Upper lobe of left lung (tissue), 6 donors: ENCODE results near the gene NEK2. TPM values are rescaled to one million over a fixed set of nuclear protein-coding genes. Genes with fewer than 3 reads are reported as not detected.

Experiments used
- ATAC-seq, 2 donors: fragments of 200-7000 bp; cut with Tn5 transposase; one replicate each; pipeline ENCODE4 v1.9.1; 2022; ENCODE audit warnings: mild to moderate bottlenecking in 2 of 2, moderate library complexity in 2 of 2; ENCODE audit not compliant: low FRiP score in 2 of 2
- DNase-seq, 2 donors: peaks; one replicate each; pipeline ENCODE4 v3.0.0-alpha.2; 2019 to 2020
- H3K27ac ChIP-seq, 4 donors: fragments of 200-600 bp; sonication (generic); one replicate each; pipeline ENCODE4 v1.5.1; 2016 to 2019
- H3K27me3 ChIP-seq, 4 donors: fragments of 200-600 bp; sonication (generic); one replicate each; pipeline ENCODE4 v1.5.1; 2017 to 2019
- H3K36me3 ChIP-seq, 4 donors: fragments of 200-600 bp; sonication (generic); one replicate each; pipeline ENCODE4 v1.5.1; 2016 to 2019
- H3K4me1 ChIP-seq, 4 donors: fragments of 200-600 bp; sonication (generic); one replicate each; pipeline ENCODE4 v1.5.1; 2018 to 2019
- H3K4me3 ChIP-seq, 4 donors: fragments of 200-600 bp; sonication (generic); one replicate each; pipeline ENCODE4 v1.5.1; 2017 to 2019; ENCODE audit warnings: mild to moderate bottlenecking in 2 of 4, moderate library complexity in 1 of 4
- H3K9me3 ChIP-seq, 4 donors: fragments of 200-600 bp; sonication (generic); one replicate each; pipeline ENCODE4 v1.5.1; 2018 to 2019
- EP300 ChIP-seq, 4 donors: sonication (generic); formaldehyde crosslinking; IDR thresholded peaks; one replicate each; pipeline ENCODE4 v1.5.1; 2017; ENCODE audit warnings: antibody characterized with exemption in 4 of 4, control low read depth in 2 of 4
- POLR2A ChIP-seq, 4 donors: fragments of 450-650 bp; IDR thresholded peaks; one replicate each; pipeline ENCODE4 v1.5.1; 2016 to 2017; ENCODE audit warnings: antibody characterized with exemption in 4 of 4, mild to moderate bottlenecking in 2 of 4
- POLR2AphosphoS5 ChIP-seq, 2 donors: sonication (generic); formaldehyde crosslinking; IDR thresholded peaks; one replicate each; pipeline ENCODE4 v1.5.1; 2017; ENCODE audit warnings: antibody characterized with exemption in 2 of 2
- WGBS, 2 donors: methylation state at CpG; one replicate each; pipeline ENCODE4 v1.1.5; 2017 to 2018; 5-methylcytosine and 5-hydroxymethylcytosine counted together
- total RNA-seq, 6 donors: library from RNA; depleted of rRNA in 4 of 6; stranded (reverse); fragments of >200 nt in 4 of 6; gene quantifications; one replicate each; pipeline versions ENCODE4 v1.1.0 to v1.2.1, GENCODE V29; 2016 to 2021
- TF ChIP-seq, protein P1 (sequence below), 6 experiments: fragments of 450-650 bp in 4 of 6; fragments of 200-600 bp in 2 of 6; sonication (generic) in 2 of 6; IDR thresholded peaks; one replicate each; pipeline ENCODE4 v1.5.1; 2016 to 2019; ENCODE audit warnings: antibody characterized with exemption in 6 of 6
- donor health status: DM: no; HTN: no; CAD: no; lungs with moderate emphysema.
- donor health status: DM: no; HTN: yes; CAD: no; lungs with severe emphysema.

The NEK2 gene
- total RNA-seq, 6 donors from 2014 or later, result 0.33 to 1.8 (median 1.2) TPM; not detected in 1

DNA sequence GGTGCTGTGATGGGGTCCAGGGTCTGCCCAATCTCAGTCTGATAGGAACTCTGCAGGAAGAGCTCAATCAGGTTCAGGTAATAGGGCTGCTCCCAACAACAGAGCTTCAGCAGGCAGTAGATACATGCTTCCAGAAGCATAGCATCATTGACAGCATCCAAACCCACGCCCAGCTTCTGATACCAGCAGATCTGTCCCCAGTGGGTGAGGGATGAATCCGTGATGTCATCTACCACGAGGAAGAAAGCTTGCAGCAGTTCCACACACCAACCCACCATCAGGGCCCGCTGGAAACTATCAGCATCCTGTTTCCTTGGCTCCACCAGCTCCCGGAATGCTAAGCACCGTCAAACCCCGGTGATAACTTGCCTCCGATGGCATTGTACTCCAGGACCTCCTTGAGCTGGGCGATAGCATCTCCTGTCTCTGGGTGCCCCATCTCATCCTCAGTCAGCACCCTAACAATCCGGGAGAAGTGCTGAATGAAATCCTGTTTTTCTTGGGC, 14.7 kb downstream of the NEK2 start:
- H3K4me3 ChIP-seq, result no peak overlapping the region
- ATAC-seq (no peak), DNase-seq (no peak)
- H3K27me3 ChIP-seq, result no peaks in the 10 kb centered on the region
- 91 to 93% methylated on average over 8 to 10 of the region's 10 CpGs for WGBS, 2 donors
- no peak for TF ChIP-seq EP300 (IDR thresholded peaks at IDR 0.05)
- no peak for TF ChIP-seq POLR2AphosphoS5 (IDR thresholded peaks at IDR 0.05)
- no peaks in the 10 kb centered on the region for H3K4me1 ChIP-seq
- no peak overlapping the region for H3K27ac ChIP-seq
- H3K36me3 ChIP-seq, result no peaks in the 10 kb centered on the region
- no peaks in the 10 kb centered on the region for H3K9me3 ChIP-seq

DNA sequence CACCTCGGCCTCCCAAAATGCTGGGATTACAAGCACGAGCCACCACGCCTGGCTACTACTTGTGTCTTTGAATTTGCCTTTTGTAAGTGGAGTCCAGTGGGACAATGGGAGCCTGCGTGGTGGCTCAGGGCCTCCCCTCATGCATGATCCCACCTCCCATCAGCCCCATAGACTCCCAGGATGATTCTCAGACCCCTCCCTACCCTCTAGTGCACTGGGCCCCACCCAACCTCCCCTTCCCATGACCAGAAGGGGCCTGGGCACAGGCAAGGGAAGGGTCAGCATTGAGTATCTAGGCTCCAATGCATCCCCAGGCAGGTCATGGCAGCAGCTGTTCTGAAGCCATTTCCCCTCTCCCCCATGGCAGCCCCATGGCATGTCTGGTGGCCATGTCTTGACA, 18.7 kb downstream of the NEK2 start:
- Histone ChIP-seq H3K27ac (no peak overlapping the region), H3K4me3 (no peak overlapping the region), H3K36me3 (no peaks in the 10 kb centered on the region), H3K27me3 (no peaks in the 10 kb centered on the region), H3K9me3 (no peaks in the 10 kb centered on the region), H3K4me1 (peaks cover 0 to 7% (median 0%) of the 10 kb centered on the region in 4 donors)
- TF ChIP-seq EP300 (IDR thresholded peaks at IDR 0.05) (no peak), POLR2A (IDR thresholded peaks at IDR 0.05) (no peak), POLR2AphosphoS5 (IDR thresholded peaks at IDR 0.05) (no peak)
- TF ChIP-seq, protein P1, sequence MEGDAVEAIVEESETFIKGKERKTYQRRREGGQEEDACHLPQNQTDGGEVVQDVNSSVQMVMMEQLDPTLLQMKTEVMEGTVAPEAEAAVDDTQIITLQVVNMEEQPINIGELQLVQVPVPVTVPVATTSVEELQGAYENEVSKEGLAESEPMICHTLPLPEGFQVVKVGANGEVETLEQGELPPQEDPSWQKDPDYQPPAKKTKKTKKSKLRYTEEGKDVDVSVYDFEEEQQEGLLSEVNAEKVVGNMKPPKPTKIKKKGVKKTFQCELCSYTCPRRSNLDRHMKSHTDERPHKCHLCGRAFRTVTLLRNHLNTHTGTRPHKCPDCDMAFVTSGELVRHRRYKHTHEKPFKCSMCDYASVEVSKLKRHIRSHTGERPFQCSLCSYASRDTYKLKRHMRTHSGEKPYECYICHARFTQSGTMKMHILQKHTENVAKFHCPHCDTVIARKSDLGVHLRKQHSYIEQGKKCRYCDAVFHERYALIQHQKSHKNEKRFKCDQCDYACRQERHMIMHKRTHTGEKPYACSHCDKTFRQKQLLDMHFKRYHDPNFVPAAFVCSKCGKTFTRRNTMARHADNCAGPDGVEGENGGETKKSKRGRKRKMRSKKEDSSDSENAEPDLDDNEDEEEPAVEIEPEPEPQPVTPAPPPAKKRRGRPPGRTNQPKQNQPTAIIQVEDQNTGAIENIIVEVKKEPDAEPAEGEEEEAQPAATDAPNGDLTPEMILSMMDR (IDR thresholded peaks at IDR 0.05), result no peak
- WGBS, 2 donors, result 94% methylated on average over 3 to 4 of the region's 4 CpGs
- DNase-seq, result no peak
- no peak for ATAC-seq

DNA sequence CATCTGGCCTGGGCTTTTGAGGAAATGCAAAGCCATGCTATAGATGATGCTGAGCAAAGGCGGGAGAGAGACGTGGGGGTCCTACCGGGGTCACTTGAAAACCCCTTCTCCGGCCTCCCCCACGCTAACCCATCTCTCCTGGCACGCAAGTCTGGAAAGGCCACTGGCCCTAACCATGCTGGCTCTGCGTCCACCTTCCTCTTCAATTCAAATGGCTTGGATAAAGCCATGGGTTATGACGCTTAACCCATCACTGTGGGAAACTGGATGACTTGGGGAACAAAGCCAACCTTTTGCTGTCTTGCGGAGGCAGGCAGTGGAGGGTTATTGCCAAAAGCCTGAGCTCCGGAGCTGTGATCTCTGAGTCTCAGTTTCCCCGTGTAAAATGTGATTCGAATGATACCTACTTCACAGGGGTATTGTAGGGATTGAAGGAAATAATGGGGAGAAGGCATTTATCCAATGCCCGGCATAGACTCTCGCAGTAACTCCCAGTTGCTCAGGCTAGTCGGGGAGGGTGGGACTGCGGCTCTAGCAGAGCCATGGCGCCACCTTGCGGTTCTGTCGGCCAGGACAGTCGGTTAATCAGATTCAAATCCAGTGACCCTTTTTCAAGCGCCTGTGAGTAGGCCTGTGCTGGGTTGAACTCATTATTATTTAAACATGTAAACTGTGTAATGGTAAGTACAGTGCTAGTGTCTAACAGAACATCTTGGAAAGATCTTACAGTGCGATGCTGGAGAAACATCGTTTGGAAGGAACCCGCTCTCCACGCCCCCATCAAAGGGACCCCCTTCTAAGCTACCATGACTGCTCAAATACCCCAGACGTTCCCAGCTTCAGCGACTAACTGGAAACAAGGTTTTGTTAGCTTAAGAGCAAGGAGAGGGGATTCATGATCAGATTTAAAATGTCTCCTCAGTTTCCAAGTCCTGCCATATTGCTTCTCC, 20.3 kb downstream of the NEK2 start:
- Histone ChIP-seq H3K36me3 (no peaks in the 10 kb centered on the region), H3K27me3 (no peaks in the 10 kb centered on the region), H3K4me3 (no peak overlapping the region), H3K9me3 (no peaks in the 10 kb centered on the region), H3K27ac (no peak overlapping the region), H3K4me1 (peaks cover 0 to 7% (median 0%) of the 10 kb centered on the region in 4 donors)
- WGBS, 2 donors, result 44 to 46% methylated on average over 27 of the region's 27 CpGs
- no peak for TF ChIP-seq POLR2AphosphoS5 (IDR thresholded peaks at IDR 0.05)
- no peak for TF ChIP-seq EP300 (IDR thresholded peaks at IDR 0.05)
- TF ChIP-seq, protein P1 (IDR thresholded peaks at IDR 0.05), result peak; percentile 70 to 88 (median 82)
- TF ChIP-seq POLR2A (IDR thresholded peaks at IDR 0.05), result no peak
- ATAC-seq, result peak; percentile 86 to 96
- DNase-seq, result peak; percentile 86 to 87

DNA sequence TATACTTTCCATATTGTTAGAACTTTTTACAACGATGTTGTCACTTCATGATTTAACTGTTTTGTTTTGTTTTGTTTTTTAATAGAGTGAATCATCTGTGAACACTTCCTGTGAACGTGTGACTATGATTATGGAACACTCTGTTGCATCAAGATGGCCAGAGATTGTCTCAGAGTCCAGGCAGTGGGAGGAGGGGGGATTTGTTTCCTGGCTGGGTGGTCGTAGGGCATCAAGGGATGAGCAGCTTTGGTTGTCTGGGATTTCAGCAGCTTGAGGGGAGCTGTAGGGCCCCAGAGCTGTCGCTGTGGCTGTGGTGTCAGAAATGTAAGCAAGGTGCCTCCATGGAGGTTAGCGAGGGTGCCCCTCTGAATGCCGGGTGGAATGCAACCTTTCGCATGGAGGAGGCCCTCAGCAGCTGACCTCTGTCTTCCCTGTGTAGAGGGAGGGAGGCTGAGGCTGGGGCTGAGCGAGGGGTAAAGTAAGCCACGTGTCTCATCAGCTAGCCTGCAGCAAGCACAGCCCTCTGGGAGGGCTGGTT, 21.4 kb downstream of the NEK2 start:
- Histone ChIP-seq H3K9me3 (no peaks in the 10 kb centered on the region), H3K36me3 (no peaks in the 10 kb centered on the region), H3K4me3 (no peak overlapping the region), H3K27me3 (no peaks in the 10 kb centered on the region), H3K4me1 (peaks cover 0 to 7% (median 0%) of the 10 kb centered on the region in 4 donors), H3K27ac (no peak overlapping the region)
- no peak for DNase-seq
- TF ChIP-seq EP300 (IDR thresholded peaks at IDR 0.05) (no peak), POLR2AphosphoS5 (IDR thresholded peaks at IDR 0.05) (no peak), POLR2A (IDR thresholded peaks at IDR 0.05) (no peak)
- TF ChIP-seq, protein P1 (IDR thresholded peaks at IDR 0.05), result no peak
- 54 to 61% methylated on average over 9 of the region's 9 CpGs for WGBS, 2 donors
- no peak for ATAC-seq

DNA sequence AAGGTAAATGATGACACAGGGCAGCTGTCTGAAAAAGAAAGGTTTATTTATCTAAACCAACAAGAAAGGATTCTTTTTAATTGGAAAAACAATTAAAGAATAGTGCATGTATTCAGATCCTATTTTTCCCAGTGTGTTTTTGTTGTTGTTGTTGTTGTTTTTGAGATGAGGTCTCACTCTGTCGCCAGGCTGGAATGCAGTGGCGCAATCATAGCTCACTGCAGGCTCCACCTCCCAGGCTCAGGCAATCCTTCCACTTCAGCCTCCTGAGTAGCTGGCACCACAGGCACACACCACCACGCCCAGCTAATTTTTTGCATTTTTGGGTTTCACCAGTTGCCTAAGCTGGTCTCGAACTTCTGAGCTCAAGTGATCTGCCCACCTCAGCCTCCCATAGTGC, 22.1 kb downstream of the NEK2 start:
- Histone ChIP-seq H3K36me3 (no peaks in the 10 kb centered on the region), H3K4me1 (peaks cover 0 to 7% (median 0%) of the 10 kb centered on the region in 4 donors), H3K27me3 (no peaks in the 10 kb centered on the region), H3K4me3 (no peak overlapping the region), H3K27ac (no peak overlapping the region), H3K9me3 (no peaks in the 10 kb centered on the region)
- 61 to 66% methylated on average over 4 of the region's 4 CpGs for WGBS, 2 donors
- TF ChIP-seq EP300 (IDR thresholded peaks at IDR 0.05) (no peak), POLR2A (IDR thresholded peaks at IDR 0.05) (no peak), POLR2AphosphoS5 (IDR thresholded peaks at IDR 0.05) (no peak)
- TF ChIP-seq, protein P1 (IDR thresholded peaks at IDR 0.05), result no peak
- DNase-seq, result peak in 1 of 2 donors; percentile 32
- no peak for ATAC-seq
